ENCODE measurements around the gene ASS1.

Gene ASS1

GRCh38 chr9:130451509-130452388 lies 7.0 kb downstream of the ASS1 start:
- Histone ChIP-seq H3K4me1 (ENCODE audit: control insufficient read depth, low read length) (peaks cover 14% of the 10 kb centered on the region), H3K4me2 (ENCODE audit: low read length) (no peak overlapping the region)

GRCh38 chr9:130452835-130453234 lies 8.1 kb downstream of the ASS1 start:
- H3K4me2 ChIP-seq (ENCODE audit: low read length) = no peak overlapping the region
- H4K20me1 ChIP-seq (ENCODE audit: control insufficient read depth, insufficient read depth, low read depth, low read length) = no peaks in the 10 kb centered on the region
- peaks cover 10% of the 10 kb centered on the region for H3K4me1 ChIP-seq (ENCODE audit: control insufficient read depth, low read length)
- H3K36me3 ChIP-seq (ENCODE audit: control insufficient read depth, low read length) = no peaks in the 10 kb centered on the region
- H3K4me3 ChIP-seq (ENCODE audit: low read length) = no peak overlapping the region
- no peaks in the 10 kb centered on the region for H3K9me2 ChIP-seq (replicated peaks; ENCODE audit: control insufficient read depth, low read length)
- H3K9me3 ChIP-seq (ENCODE audit: control insufficient read depth, insufficient read depth, low read length) = no peaks in the 10 kb centered on the region
- no peaks in the 10 kb centered on the region for H3K79me2 ChIP-seq (ENCODE audit: control insufficient read depth, low read length)
- no peak for TF ChIP-seq EZH2phosphoT487 (IDR thresholded peaks at IDR 0.05; ENCODE audit: borderline replicate concordance, low read length)
- no peak for TF ChIP-seq CTCF (IDR thresholded peaks at IDR 0.05; ENCODE audit: low read depth, low read length, poor library complexity, severe bottlenecking)
- no peaks in the 10 kb centered on the region for H3F3A ChIP-seq (ENCODE audit: control insufficient read depth, insufficient read depth)
- no peaks in the 10 kb centered on the region for H3K27me3 ChIP-seq (ENCODE audit: control insufficient read depth, low read length)
- no peak overlapping the region for H3K27ac ChIP-seq (ENCODE audit: low read depth, low read length)

More at GRCh38 chr9:130451509-130452388, 7.0 kb downstream of the ASS1 start:
- Histone ChIP-seq H3K9me2 (replicated peaks; ENCODE audit: control insufficient read depth, low read length) (no peaks in the 10 kb centered on the region), H3K79me2 (ENCODE audit: control insufficient read depth, low read length) (no peaks in the 10 kb centered on the region), H3K4me3 (ENCODE audit: low read length) (no peak overlapping the region), H3F3A (ENCODE audit: control insufficient read depth, insufficient read depth) (no peaks in the 10 kb centered on the region), H3K9me3 (ENCODE audit: control insufficient read depth, insufficient read depth, low read length) (no peaks in the 10 kb centered on the region), H4K20me1 (ENCODE audit: control insufficient read depth, insufficient read depth, low read depth, low read length) (no peaks in the 10 kb centered on the region), H3K27me3 (ENCODE audit: control insufficient read depth, low read length) (no peaks in the 10 kb centered on the region), H3K36me3 (ENCODE audit: control insufficient read depth, low read length) (no peaks in the 10 kb centered on the region), H3K27ac (ENCODE audit: low read depth, low read length) (no peak overlapping the region)
- TF ChIP-seq EZH2phosphoT487 (IDR thresholded peaks at IDR 0.05; ENCODE audit: borderline replicate concordance, low read length) (no peak), CTCF (IDR thresholded peaks at IDR 0.05; ENCODE audit: low read depth, low read length, poor library complexity, severe bottlenecking) (peak; percentile 53)

GRCh38 chr9:130453487-130453886 lies 8.7 kb downstream of the ASS1 start:
- H3K4me2 ChIP-seq (ENCODE audit: low read length) = no peak overlapping the region
- H3K9me2 ChIP-seq (replicated peaks; ENCODE audit: control insufficient read depth, low read length) = no peaks in the 10 kb centered on the region
- no peaks in the 10 kb centered on the region for H4K20me1 ChIP-seq (ENCODE audit: control insufficient read depth, insufficient read depth, low read depth, low read length)
- H3K4me1 ChIP-seq (ENCODE audit: control insufficient read depth, low read length) = peaks cover 5% of the 10 kb centered on the region
- H3K27ac ChIP-seq (ENCODE audit: low read depth, low read length) = no peak overlapping the region
- TF ChIP-seq EZH2phosphoT487 (IDR thresholded peaks at IDR 0.05; ENCODE audit: borderline replicate concordance, low read length) (no peak), CTCF (IDR thresholded peaks at IDR 0.05; ENCODE audit: low read depth, low read length, poor library complexity, severe bottlenecking) (no peak)
- H3F3A ChIP-seq (ENCODE audit: control insufficient read depth, insufficient read depth) = no peaks in the 10 kb centered on the region
- H3K4me3 ChIP-seq (ENCODE audit: low read length) = no peak overlapping the region
- H3K9me3 ChIP-seq (ENCODE audit: control insufficient read depth, insufficient read depth, low read length) = no peaks in the 10 kb centered on the region
- no peaks in the 10 kb centered on the region for H3K36me3 ChIP-seq (ENCODE audit: control insufficient read depth, low read length)
- no peaks in the 10 kb centered on the region for H3K79me2 ChIP-seq (ENCODE audit: control insufficient read depth, low read length)
- H3K27me3 ChIP-seq (ENCODE audit: control insufficient read depth, low read length) = no peaks in the 10 kb centered on the region
